ENCODE measurements around the gene DDRGK1.

The DDRGK1 gene

DNA sequence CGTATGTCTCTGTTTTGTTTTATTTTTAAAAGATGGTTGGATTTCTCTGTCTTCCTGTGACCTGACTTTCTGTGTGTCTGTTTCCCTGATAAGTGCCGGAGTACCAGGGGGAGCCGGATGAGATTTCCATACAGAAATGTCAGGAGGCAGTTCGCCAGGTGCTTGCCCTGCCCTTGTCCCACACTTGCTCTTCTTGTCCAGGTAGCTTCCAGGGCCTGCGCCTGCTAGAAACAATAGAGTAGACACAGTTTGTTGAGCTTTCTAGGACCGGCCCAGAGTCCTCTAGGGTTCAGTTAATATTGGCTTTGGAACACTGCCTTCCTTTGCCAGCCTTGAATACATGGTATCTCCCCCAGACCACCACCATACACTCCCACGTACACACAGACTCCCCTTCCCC, 8.7 kb upstream of the DDRGK1 start:
- no peak overlapping the region for H3K27ac ChIP-seq
- no peak overlapping the region for H3K9ac ChIP-seq (ENCODE audit: insufficient read length)
- DNase-seq (ENCODE audit: low read depth, low spot score): no peak

GRCh38 chr20:3210346-3210745, 5.9 kb upstream of the DDRGK1 start:
- Histone ChIP-seq H3K27ac (no peak overlapping the region), H3K4me3 (peak overlapping the region; percentile 88), H3K36me3 (ENCODE audit: insufficient read depth, low read length) (peaks cover 18% of the 10 kb centered on the region), H3K9ac (ENCODE audit: insufficient read length) (peak overlapping the region; percentile 90), H3K9me3 (ENCODE audit: low read depth, low read length) (no peaks in the 10 kb centered on the region)
- TF ChIP-seq EZH2 (IDR thresholded peaks at IDR 0.05) (no peak), FOXP2 (optimal IDR thresholded peaks at IDR 0.05; ENCODE audit: control extremely low read depth, extremely low read length, insufficient read depth) (no peak), POLR2AphosphoS5 (IDR thresholded peaks at IDR 0.05; ENCODE audit: borderline replicate concordance, low read depth, low read length) (no peak)
- DNase-seq (ENCODE audit: low read depth, low spot score): no peak

More for the DNA sequence above, 8.7 kb upstream of the DDRGK1 start:
- peaks cover 20% of the 10 kb centered on the region for H3K36me3 ChIP-seq (ENCODE audit: insufficient read depth, low read length)
- TF ChIP-seq POLR2AphosphoS5 (IDR thresholded peaks at IDR 0.05; ENCODE audit: borderline replicate concordance, low read depth, low read length): no peak
- no peak for TF ChIP-seq FOXP2 (optimal IDR thresholded peaks at IDR 0.05; ENCODE audit: control extremely low read depth, extremely low read length, insufficient read depth)
- no peak for TF ChIP-seq EZH2 (IDR thresholded peaks at IDR 0.05)
- H3K4me3 ChIP-seq: no peak overlapping the region
- no peaks in the 10 kb centered on the region for H3K9me3 ChIP-seq (ENCODE audit: low read depth, low read length)

GRCh38 chr20:3209946-3210317, 5.5 kb upstream of the DDRGK1 start:
- Histone ChIP-seq H3K27ac (peak overlapping the region; percentile 9; the same call in 1 of the 2 replicates), H3K4me3 (peak overlapping the region; percentile 88), H3K9ac (ENCODE audit: insufficient read length) (peak overlapping the region; percentile 90), H3K36me3 (ENCODE audit: insufficient read depth, low read length) (peaks cover 14% of the 10 kb centered on the region), H3K9me3 (ENCODE audit: low read depth, low read length) (no peaks in the 10 kb centered on the region)
- no peak for DNase-seq (ENCODE audit: low read depth, low spot score)
- TF ChIP-seq POLR2AphosphoS5 (IDR thresholded peaks at IDR 0.05; ENCODE audit: borderline replicate concordance, low read depth, low read length) (no peak), FOXP2 (optimal IDR thresholded peaks at IDR 0.05; ENCODE audit: control extremely low read depth, extremely low read length, insufficient read depth) (no peak), EZH2 (IDR thresholded peaks at IDR 0.05) (no peak)

DNA sequence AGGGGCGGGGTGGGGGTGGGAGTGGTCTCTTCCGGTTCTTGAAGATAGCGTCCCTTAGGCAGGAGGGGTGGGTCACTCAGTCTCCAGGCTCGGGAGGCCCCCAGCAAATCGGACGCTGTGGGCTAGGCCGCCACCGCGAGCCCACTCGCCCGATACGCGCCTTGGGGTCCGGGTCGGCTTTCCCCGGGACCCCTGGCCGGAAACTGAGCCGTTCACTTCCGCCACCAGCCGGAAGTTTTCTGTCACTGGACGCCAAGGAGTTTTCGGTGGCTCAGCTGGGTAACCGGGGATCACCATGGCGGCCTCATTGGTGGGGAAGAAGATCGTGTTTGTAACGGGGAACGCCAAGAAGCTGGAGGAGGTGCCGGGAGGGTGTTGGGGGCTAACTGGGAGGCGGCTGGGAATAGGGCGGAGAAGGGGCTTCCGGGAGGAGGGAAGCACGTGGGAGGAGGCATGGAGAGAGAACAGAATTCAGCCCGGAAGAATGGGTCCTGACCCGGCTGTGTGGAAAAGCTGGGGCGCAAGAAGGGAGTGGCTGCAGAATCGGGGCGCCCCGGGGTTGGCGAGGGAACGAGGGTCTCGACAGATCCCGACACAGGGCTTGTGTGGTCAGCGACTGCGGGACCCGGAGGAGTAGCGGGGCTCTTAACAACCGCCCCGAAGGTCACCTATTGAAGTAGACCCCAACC, 4.9 kb upstream of the DDRGK1 start, which contains the start of gene ITPA:
Gene ITPA, plus strand, starts transcription at position 242 of the 689 bp plus-strand sequence. Its CDS starts 54 bp downstream, at position 296.
- peak within 1 kb of the TSS; percentile 57; the same call in 1 of the 2 replicates for H3K27ac ChIP-seq
- H3K9ac ChIP-seq (ENCODE audit: insufficient read length): peak within 1 kb of the TSS; percentile 90
- H3K9me3 ChIP-seq (ENCODE audit: low read depth, low read length): no peaks in the 10 kb centered on the region
- TF ChIP-seq FOXP2 (optimal IDR thresholded peaks at IDR 0.05; ENCODE audit: control extremely low read depth, extremely low read length, insufficient read depth) (no peak), POLR2AphosphoS5 (IDR thresholded peaks at IDR 0.05; ENCODE audit: borderline replicate concordance, low read depth, low read length) (peak; percentile 97)
- peak within 1 kb of the TSS; percentile 88 for H3K4me3 ChIP-seq
- peaks cover 11% of the 10 kb centered on the region for H3K36me3 ChIP-seq (ENCODE audit: insufficient read depth, low read length)
- no peak for DNase-seq (ENCODE audit: low read depth, low spot score)

- Histone ChIP-seq H3K9me3 (ENCODE audit: low read depth, low read length) (no peaks in the 10 kb centered on the region), H3K9ac (ENCODE audit: insufficient read length) (peak overlapping the region; percentile 90), H3K27ac (peak overlapping the region; percentile 57; the same call in 1 of the 2 replicates), H3K4me3 (peak overlapping the region; percentile 88), H3K36me3 (ENCODE audit: insufficient read depth, low read length) (peaks cover 8% of the 10 kb centered on the region)
- TF ChIP-seq POLR2AphosphoS5 (IDR thresholded peaks at IDR 0.05; ENCODE audit: borderline replicate concordance, low read depth, low read length): no peak
- TF ChIP-seq EZH2 (IDR thresholded peaks at IDR 0.05): no peak
- no peak for TF ChIP-seq FOXP2 (optimal IDR thresholded peaks at IDR 0.05; ENCODE audit: control extremely low read depth, extremely low read length, insufficient read depth)
- no peak for DNase-seq (ENCODE audit: low read depth, low spot score)
Measured at GRCh38 chr20:3208786-3209256, 4.3 kb upstream of the DDRGK1 start.

- Histone ChIP-seq H3K27ac (peak overlapping the region; percentile 70; the same call in 1 of the 2 replicates), H3K9ac (ENCODE audit: insufficient read length) (peak overlapping the region; percentile 91), H3K9me3 (ENCODE audit: low read depth, low read length) (no peaks in the 10 kb centered on the region), H3K36me3 (ENCODE audit: insufficient read depth, low read length) (peaks cover 30% of the 10 kb centered on the region; the same call in 1 of the 2 replicates), H3K4me3 (peak overlapping the region; percentile 95)
- no peak for DNase-seq (ENCODE audit: low read depth, low spot score)
- no peak for TF ChIP-seq FOXP2 (optimal IDR thresholded peaks at IDR 0.05; ENCODE audit: control extremely low read depth, extremely low read length, insufficient read depth)
- no peak for TF ChIP-seq EZH2 (IDR thresholded peaks at IDR 0.05)
- no peak for TF ChIP-seq POLR2AphosphoS5 (IDR thresholded peaks at IDR 0.05; ENCODE audit: borderline replicate concordance, low read depth, low read length)
Measured at GRCh38 chr20:3203315-3204123, 963 bp downstream of the DDRGK1 start.

GRCh38 chr20:3202965-3203314, 1.5 kb downstream of the DDRGK1 start:
- H3K36me3 ChIP-seq (ENCODE audit: insufficient read depth, low read length): peaks cover 30% of the 10 kb centered on the region; the same call in 1 of the 2 replicates
- H3K27ac ChIP-seq: no peak overlapping the region
- H3K9ac ChIP-seq (ENCODE audit: insufficient read length): peak overlapping the region; percentile 91
- H3K4me3 ChIP-seq: peak overlapping the region; percentile 95
- H3K9me3 ChIP-seq (ENCODE audit: low read depth, low read length): no peaks in the 10 kb centered on the region
- no peak for DNase-seq (ENCODE audit: low read depth, low spot score)
- no peak for TF ChIP-seq FOXP2 (optimal IDR thresholded peaks at IDR 0.05; ENCODE audit: control extremely low read depth, extremely low read length, insufficient read depth)
- no peak for TF ChIP-seq POLR2AphosphoS5 (IDR thresholded peaks at IDR 0.05; ENCODE audit: borderline replicate concordance, low read depth, low read length)
- no peak for TF ChIP-seq EZH2 (IDR thresholded peaks at IDR 0.05)
